ENCODE data around the gene RAD51B.

DNA sequence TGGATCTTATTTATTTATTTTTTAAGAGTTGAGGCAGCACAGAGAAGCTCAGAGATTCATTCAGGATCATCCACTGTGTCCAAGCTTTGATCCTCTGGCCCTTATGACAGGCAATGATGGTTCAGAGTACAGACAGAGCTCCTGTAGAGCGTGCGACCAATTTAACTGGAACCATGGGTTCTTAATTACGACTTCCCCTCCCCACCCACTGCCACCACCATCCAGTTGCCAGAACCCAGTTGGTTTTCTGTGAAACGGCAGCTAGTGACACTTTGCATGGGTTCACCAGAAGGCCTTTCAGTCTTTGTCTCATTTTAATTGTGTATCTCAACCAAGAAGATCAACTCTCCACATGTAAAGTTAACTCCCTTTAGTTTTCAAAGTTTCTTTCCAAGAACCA, 495.1 kb downstream of the RAD51B start:
- TF ChIP-seq, protein P1, sequence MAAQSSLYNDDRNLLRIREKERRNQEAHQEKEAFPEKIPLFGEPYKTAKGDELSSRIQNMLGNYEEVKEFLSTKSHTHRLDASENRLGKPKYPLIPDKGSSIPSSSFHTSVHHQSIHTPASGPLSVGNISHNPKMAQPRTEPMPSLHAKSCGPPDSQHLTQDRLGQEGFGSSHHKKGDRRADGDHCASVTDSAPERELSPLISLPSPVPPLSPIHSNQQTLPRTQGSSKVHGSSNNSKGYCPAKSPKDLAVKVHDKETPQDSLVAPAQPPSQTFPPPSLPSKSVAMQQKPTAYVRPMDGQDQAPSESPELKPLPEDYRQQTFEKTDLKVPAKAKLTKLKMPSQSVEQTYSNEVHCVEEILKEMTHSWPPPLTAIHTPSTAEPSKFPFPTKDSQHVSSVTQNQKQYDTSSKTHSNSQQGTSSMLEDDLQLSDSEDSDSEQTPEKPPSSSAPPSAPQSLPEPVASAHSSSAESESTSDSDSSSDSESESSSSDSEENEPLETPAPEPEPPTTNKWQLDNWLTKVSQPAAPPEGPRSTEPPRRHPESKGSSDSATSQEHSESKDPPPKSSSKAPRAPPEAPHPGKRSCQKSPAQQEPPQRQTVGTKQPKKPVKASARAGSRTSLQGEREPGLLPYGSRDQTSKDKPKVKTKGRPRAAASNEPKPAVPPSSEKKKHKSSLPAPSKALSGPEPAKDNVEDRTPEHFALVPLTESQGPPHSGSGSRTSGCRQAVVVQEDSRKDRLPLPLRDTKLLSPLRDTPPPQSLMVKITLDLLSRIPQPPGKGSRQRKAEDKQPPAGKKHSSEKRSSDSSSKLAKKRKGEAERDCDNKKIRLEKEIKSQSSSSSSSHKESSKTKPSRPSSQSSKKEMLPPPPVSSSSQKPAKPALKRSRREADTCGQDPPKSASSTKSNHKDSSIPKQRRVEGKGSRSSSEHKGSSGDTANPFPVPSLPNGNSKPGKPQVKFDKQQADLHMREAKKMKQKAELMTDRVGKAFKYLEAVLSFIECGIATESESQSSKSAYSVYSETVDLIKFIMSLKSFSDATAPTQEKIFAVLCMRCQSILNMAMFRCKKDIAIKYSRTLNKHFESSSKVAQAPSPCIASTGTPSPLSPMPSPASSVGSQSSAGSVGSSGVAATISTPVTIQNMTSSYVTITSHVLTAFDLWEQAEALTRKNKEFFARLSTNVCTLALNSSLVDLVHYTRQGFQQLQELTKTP (IDR thresholded peaks at IDR 0.05; ENCODE audit: low read depth in 1 of 2, partially characterized antibody in 2 of 2): no peak
- no peak for TF ChIP-seq SOX6 (IDR thresholded peaks at IDR 0.05)
- TF ChIP-seq, protein P2, sequence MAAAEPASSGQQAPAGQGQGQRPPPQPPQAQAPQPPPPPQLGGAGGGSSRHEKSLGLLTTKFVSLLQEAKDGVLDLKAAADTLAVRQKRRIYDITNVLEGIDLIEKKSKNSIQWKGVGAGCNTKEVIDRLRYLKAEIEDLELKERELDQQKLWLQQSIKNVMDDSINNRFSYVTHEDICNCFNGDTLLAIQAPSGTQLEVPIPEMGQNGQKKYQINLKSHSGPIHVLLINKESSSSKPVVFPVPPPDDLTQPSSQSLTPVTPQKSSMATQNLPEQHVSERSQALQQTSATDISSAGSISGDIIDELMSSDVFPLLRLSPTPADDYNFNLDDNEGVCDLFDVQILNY (CRISPR knock-in tag; IDR thresholded peaks at IDR 0.05): no peak
- no peak for TF ChIP-seq DNMT1 (IDR thresholded peaks at IDR 0.05)
- no peak for TF ChIP-seq POLR2AphosphoS2 (IDR thresholded peaks at IDR 0.05; ENCODE audit: low read length)
- no peak for TF ChIP-seq POLR2A (conservative IDR thresholded peaks at IDR 0.05)
- TF ChIP-seq, protein P3, sequence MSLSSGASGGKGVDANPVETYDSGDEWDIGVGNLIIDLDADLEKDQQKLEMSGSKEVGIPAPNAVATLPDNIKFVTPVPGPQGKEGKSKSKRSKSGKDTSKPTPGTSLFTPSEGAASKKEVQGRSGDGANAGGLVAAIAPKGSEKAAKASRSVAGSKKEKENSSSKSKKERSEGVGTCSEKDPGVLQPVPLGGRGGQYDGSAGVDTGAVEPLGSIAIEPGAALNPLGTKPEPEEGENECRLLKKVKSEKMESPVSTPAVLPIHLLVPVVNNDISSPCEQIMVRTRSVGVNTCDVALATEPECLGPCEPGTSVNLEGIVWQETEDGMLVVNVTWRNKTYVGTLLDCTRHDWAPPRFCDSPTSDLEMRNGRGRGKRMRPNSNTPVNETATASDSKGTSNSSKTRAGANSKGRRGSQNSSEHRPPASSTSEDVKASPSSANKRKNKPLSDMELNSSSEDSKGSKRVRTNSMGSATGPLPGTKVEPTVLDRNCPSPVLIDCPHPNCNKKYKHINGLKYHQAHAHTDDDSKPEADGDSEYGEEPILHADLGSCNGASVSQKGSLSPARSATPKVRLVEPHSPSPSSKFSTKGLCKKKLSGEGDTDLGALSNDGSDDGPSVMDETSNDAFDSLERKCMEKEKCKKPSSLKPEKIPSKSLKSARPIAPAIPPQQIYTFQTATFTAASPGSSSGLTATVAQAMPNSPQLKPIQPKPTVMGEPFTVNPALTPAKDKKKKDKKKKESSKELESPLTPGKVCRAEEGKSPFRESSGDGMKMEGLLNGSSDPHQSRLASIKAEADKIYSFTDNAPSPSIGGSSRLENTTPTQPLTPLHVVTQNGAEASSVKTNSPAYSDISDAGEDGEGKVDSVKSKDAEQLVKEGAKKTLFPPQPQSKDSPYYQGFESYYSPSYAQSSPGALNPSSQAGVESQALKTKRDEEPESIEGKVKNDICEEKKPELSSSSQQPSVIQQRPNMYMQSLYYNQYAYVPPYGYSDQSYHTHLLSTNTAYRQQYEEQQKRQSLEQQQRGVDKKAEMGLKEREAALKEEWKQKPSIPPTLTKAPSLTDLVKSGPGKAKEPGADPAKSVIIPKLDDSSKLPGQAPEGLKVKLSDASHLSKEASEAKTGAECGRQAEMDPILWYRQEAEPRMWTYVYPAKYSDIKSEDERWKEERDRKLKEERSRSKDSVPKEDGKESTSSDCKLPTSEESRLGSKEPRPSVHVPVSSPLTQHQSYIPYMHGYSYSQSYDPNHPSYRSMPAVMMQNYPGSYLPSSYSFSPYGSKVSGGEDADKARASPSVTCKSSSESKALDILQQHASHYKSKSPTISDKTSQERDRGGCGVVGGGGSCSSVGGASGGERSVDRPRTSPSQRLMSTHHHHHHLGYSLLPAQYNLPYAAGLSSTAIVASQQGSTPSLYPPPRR (CRISPR knock-in tag; IDR thresholded peaks at IDR 0.05; ENCODE audit: borderline replicate concordance): no peak
- TF ChIP-seq SRSF9 (IDR thresholded peaks at IDR 0.05; ENCODE audit: borderline replicate concordance, low read depth, low read length): no peak
- TF ChIP-seq SMARCA5 (IDR thresholded peaks at IDR 0.05): no peak
- TF ChIP-seq NR3C1 (CRISPR knock-in tag; IDR thresholded peaks at IDR 0.05): no peak
- TF ChIP-seq, protein P4, sequence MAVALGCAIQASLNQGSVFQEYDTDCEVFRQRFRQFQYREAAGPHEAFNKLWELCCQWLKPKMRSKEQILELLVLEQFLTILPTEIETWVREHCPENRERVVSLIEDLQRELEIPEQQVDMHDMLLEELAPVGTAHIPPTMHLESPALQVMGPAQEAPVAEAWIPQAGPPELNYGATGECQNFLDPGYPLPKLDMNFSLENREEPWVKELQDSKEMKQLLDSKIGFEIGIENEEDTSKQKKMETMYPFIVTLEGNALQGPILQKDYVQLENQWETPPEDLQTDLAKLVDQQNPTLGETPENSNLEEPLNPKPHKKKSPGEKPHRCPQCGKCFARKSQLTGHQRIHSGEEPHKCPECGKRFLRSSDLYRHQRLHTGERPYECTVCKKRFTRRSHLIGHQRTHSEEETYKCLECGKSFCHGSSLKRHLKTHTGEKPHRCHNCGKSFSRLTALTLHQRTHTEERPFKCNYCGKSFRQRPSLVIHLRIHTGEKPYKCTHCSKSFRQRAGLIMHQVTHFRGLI (CRISPR knock-in tag; IDR thresholded peaks at IDR 0.05): no peak
- TF ChIP-seq FOXJ3 (CRISPR knock-in tag; IDR thresholded peaks at IDR 0.05): no peak
- no peak for TF ChIP-seq ZBED1 (IDR thresholded peaks at IDR 0.05)

Measured in K562 (cell line).